K562 (cell line): Measurements from ENCODE around the gene TIMP1. TPM values are rescaled to one million over a fixed set of nuclear protein-coding genes. Genes with fewer than 3 reads are reported as not detected.

ENCODE experiments used
- CHD7 ChIP-seq: fragments of 200-600 bp; sonication (generic); IDR thresholded peaks from one replicate; pipeline ENCODE4 v1.6.1; 2012; ENCODE audit warnings: mild to moderate bottlenecking, low read depth, low read length, inconsistent platforms
- HDAC6 ChIP-seq: IDR thresholded peaks from 2 replicates; pipeline ENCODE4 v1.6.1; 2012; ENCODE audit warnings: low read depth, mild to moderate bottlenecking, control low read depth, inconsistent platforms, low read length, moderate library complexity
- NRF1 ChIP-seq, 2 experiments: fragments of 450-650 bp; IDR thresholded peaks in 1 of 2; conservative IDR thresholded peaks in 1 of 2; 2 replicates each; pipeline ENCODE4 v1.6.1; 2014; ENCODE audit warnings: mild to moderate bottlenecking in 2 of 2
- STAT5B ChIP-seq: fragments of 250-450 bp; sonication (Bioruptor Pico); IDR thresholded peaks from 2 replicates; pipeline ENCODE4 v1.8.0; 2021; ENCODE audit warnings: mild to moderate bottlenecking, inconsistent platforms
- TOE1 ChIP-seq, 2 experiments: fragments of 450-650 bp in 1 of 2; sonication (generic) in 1 of 2; formaldehyde crosslinking in 1 of 2; IDR thresholded peaks; 2 replicates each; pipeline versions ENCODE4 v1.7.1 to v1.8.0; 2016 to 2022; ENCODE audit warnings: borderline replicate concordance in 2 of 2, mild to moderate bottlenecking in 2 of 2, antibody characterized with exemption in 1 of 2, inconsistent platforms in 1 of 2, low read depth in 1 of 2, missing genetic modification reagents in 1 of 2, moderate library complexity in 1 of 2
- ZC3H8 ChIP-seq: fragments of 450-650 bp; IDR thresholded peaks from 2 replicates; pipeline ENCODE4 v1.6.1; 2017
- ZNF695 ChIP-seq: fragments of 450-650 bp; formaldehyde crosslinking; IDR thresholded peaks from 2 replicates; pipeline ENCODE4 v1.4.0; 2020; ENCODE audit warnings: mild to moderate bottlenecking, moderate library complexity
- polyA plus RNA-seq, 8 experiments: library from polyadenylated mRNA; depleted of rRNA in 4 of 8; stranded (reverse) in 5 of 8; unstranded in 3 of 8; fragments of >200 nt; fragmentation: Nextera tagmentation in 2 of 8; fragmentation: Illumina TruSeq in 1 of 8; extraction: Ambion mirVana in 2 of 8; extraction: Trizol in 1 of 8; gene quantifications; 2 replicates each; pipeline versions ENCODE4 v1.2.1 to v1.2.3, GENCODE V29; 2011 to 2014; ENCODE audit warnings: inconsistent platforms in 1 of 8, missing spikeins in 1 of 8
- total RNA-seq, 7 experiments: library from RNA; depleted of rRNA in 6 of 7; stranded (reverse); fragments of >200 nt in 6 of 7; fragmentation: Illumina TruSeq in 2 of 7; extraction: Trizol in 2 of 7; gene quantifications; 2 replicates each; pipeline versions ENCODE4 v1.2.1 to v1.2.3, GENCODE V29; 2011 to 2021; ENCODE audit warnings: low replicate concordance in 1 of 7
- TF ChIP-seq, protein P1 (sequence below): fragments of 250-450 bp; sonication (Bioruptor Pico); IDR thresholded peaks from 2 replicates; pipeline ENCODE4 v1.5.0; 2021; ENCODE audit warnings: mild to moderate bottlenecking, borderline replicate concordance
- TF ChIP-seq, protein P2 (sequence below): sonication (generic); formaldehyde crosslinking; IDR thresholded peaks from 2 replicates; pipeline ENCODE4 v1.8.0; 2022; ENCODE audit warnings: missing genetic modification reagents, mild to moderate bottlenecking, borderline replicate concordance

The TIMP1 gene
- total and polyA plus RNA-seq, 9 of the 15 experiments (the other 6 are each of a cell fraction or from before 2014, with no cell fraction given) = 115 to 699 (median 273) TPM

- no peak for TF ChIP-seq CHD7
- no peak for TF ChIP-seq ZNF695 (CRISPR knock-in tag)
- TF ChIP-seq NRF1 (conservative IDR thresholded peaks at IDR 0.05 in 1 of 2, IDR thresholded peaks at IDR 0.05 in 1 of 2) = no peak
- TF ChIP-seq, protein P1, sequence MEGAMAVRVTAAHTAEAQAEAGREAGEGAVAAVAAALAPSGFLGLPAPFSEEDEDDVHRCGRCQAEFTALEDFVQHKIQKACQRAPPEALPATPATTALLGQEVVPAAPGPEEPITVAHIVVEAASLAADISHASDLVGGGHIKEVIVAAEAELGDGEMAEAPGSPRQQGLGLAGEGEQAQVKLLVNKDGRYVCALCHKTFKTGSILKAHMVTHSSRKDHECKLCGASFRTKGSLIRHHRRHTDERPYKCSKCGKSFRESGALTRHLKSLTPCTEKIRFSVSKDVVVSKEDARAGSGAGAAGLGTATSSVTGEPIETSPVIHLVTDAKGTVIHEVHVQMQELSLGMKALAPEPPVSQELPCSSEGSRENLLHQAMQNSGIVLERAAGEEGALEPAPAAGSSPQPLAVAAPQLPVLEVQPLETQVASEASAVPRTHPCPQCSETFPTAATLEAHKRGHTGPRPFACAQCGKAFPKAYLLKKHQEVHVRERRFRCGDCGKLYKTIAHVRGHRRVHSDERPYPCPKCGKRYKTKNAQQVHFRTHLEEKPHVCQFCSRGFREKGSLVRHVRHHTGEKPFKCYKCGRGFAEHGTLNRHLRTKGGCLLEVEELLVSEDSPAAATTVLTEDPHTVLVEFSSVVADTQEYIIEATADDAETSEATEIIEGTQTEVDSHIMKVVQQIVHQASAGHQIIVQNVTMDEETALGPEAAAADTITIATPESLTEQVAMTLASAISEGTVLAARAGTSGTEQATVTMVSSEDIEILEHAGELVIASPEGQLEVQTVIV (CRISPR knock-in tag) = no peak
- no peak for TF ChIP-seq STAT5B (CRISPR knock-in tag)
- TF ChIP-seq TOE1 (IDR thresholded peaks at IDR 0.05; ENCODE audit: borderline replicate concordance) = no peak
- TF ChIP-seq TOE1 (CRISPR knock-in tag; IDR thresholded peaks at IDR 0.05; ENCODE audit: borderline replicate concordance, low read depth) = no peak
- TF ChIP-seq HDAC6 = no peak
- TF ChIP-seq, protein P2, sequence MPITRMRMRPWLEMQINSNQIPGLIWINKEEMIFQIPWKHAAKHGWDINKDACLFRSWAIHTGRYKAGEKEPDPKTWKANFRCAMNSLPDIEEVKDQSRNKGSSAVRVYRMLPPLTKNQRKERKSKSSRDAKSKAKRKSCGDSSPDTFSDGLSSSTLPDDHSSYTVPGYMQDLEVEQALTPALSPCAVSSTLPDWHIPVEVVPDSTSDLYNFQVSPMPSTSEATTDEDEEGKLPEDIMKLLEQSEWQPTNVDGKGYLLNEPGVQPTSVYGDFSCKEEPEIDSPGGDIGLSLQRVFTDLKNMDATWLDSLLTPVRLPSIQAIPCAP = no peak
- TF ChIP-seq ZC3H8 = no peak
- TF ChIP-seq, all 486 proteins: peak for 0
Observed at GRCh38 chrX:47558436-47558835, 23.8 kb upstream of the TIMP1 start (continued).
